Measurements from ENCODE around the gene ZNF521.

Gene ZNF521

GRCh38 chr18:25067275-25068025, 284.5 kb downstream of the ZNF521 start:
- DNase-seq (ENCODE audit: low spot score in 2 of 2) (no peak), ATAC-seq (no peak)
- H3K4me3 Mint-ChIP-seq: no peak overlapping the region
- no peaks in the 10 kb centered on the region for H3K4me1 Mint-ChIP-seq
- no peak overlapping the region for H3K27ac Mint-ChIP-seq
- H3K36me3 Mint-ChIP-seq: no peaks in the 10 kb centered on the region
- H3K9me3 Mint-ChIP-seq: peaks cover 3% of the 10 kb centered on the region

GRCh38 chr18:25066516-25066915, 285.4 kb downstream of the ZNF521 start:
- DNase-seq (ENCODE audit: low spot score in 2 of 2): no peak
- no peak overlapping the region for H3K27ac Mint-ChIP-seq
- peaks cover under 1% of the 10 kb centered on the region for H3K9me3 Mint-ChIP-seq
- no peaks in the 10 kb centered on the region for H3K4me1 Mint-ChIP-seq
- ATAC-seq: no peak
- no peak overlapping the region for H3K4me3 Mint-ChIP-seq
- H3K36me3 Mint-ChIP-seq: no peaks in the 10 kb centered on the region

GRCh38 chr18:25062720-25063119, 289.2 kb downstream of the ZNF521 start:
- ATAC-seq (no peak), DNase-seq (ENCODE audit: low spot score in 2 of 2) (no peak)
- H3K4me1 Mint-ChIP-seq: no peaks in the 10 kb centered on the region
- H3K4me3 Mint-ChIP-seq: no peak overlapping the region
- H3K9me3 Mint-ChIP-seq: no peaks in the 10 kb centered on the region
- no peaks in the 10 kb centered on the region for H3K36me3 Mint-ChIP-seq
- H3K27ac Mint-ChIP-seq: no peak overlapping the region

GRCh38 chr18:25061395-25061794, 290.6 kb downstream of the ZNF521 start:
- H3K36me3 Mint-ChIP-seq: no peaks in the 10 kb centered on the region
- ATAC-seq (no peak), DNase-seq (ENCODE audit: low spot score in 2 of 2) (no peak)
- no peaks in the 10 kb centered on the region for H3K9me3 Mint-ChIP-seq
- no peaks in the 10 kb centered on the region for H3K4me1 Mint-ChIP-seq
- no peak overlapping the region for H3K27ac Mint-ChIP-seq
- no peak overlapping the region for H3K4me3 Mint-ChIP-seq

- no peaks in the 10 kb centered on the region for H3K36me3 Mint-ChIP-seq
- H3K27ac Mint-ChIP-seq: no peak overlapping the region
- H3K4me1 Mint-ChIP-seq: no peaks in the 10 kb centered on the region
- ATAC-seq (no peak), DNase-seq (ENCODE audit: low spot score in 2 of 2) (no peak)
- no peaks in the 10 kb centered on the region for H3K9me3 Mint-ChIP-seq
- no peak overlapping the region for H3K4me3 Mint-ChIP-seq
Observed at GRCh38 chr18:25058521-25058920, 293.4 kb downstream of the ZNF521 start.

GRCh38 chr18:25057491-25058050, 294.4 kb downstream of the ZNF521 start:
- no peak for ATAC-seq
- Mint-ChIP-seq H3K4me1 (no peaks in the 10 kb centered on the region), H3K27ac (no peak overlapping the region), H3K4me3 (no peak overlapping the region), H3K36me3 (no peaks in the 10 kb centered on the region), H3K9me3 (no peaks in the 10 kb centered on the region)
- DNase-seq (ENCODE audit: low spot score in 2 of 2): no peak

- ATAC-seq: no peak
- Mint-ChIP-seq H3K4me3 (no peak overlapping the region), H3K36me3 (no peaks in the 10 kb centered on the region), H3K9me3 (no peaks in the 10 kb centered on the region), H3K27ac (no peak overlapping the region), H3K4me1 (no peaks in the 10 kb centered on the region)
- DNase-seq (ENCODE audit: low spot score in 2 of 2): no peak
Observed at GRCh38 chr18:25056429-25056828, 295.5 kb downstream of the ZNF521 start.

GRCh38 chr18:25055076-25055475, 296.9 kb downstream of the ZNF521 start:
- Mint-ChIP-seq H3K4me3 (no peak overlapping the region), H3K27ac (no peak overlapping the region), H3K9me3 (no peaks in the 10 kb centered on the region), H3K4me1 (no peaks in the 10 kb centered on the region), H3K36me3 (no peaks in the 10 kb centered on the region)
- no peak for DNase-seq (ENCODE audit: low spot score in 2 of 2)
- ATAC-seq: no peak

- no peak overlapping the region for H3K27ac Mint-ChIP-seq
- ATAC-seq (no peak), DNase-seq (ENCODE audit: low spot score in 2 of 2) (no peak)
- no peaks in the 10 kb centered on the region for H3K9me3 Mint-ChIP-seq
- H3K36me3 Mint-ChIP-seq: no peaks in the 10 kb centered on the region
- no peak overlapping the region for H3K4me3 Mint-ChIP-seq
- no peaks in the 10 kb centered on the region for H3K4me1 Mint-ChIP-seq
Observed at GRCh38 chr18:25053466-25053865, 298.5 kb downstream of the ZNF521 start.

- no peak overlapping the region for H3K4me3 Mint-ChIP-seq
- ATAC-seq: no peak
- no peaks in the 10 kb centered on the region for H3K4me1 Mint-ChIP-seq
- no peak for DNase-seq (ENCODE audit: low spot score in 2 of 2)
- H3K27ac Mint-ChIP-seq: no peak overlapping the region
- no peaks in the 10 kb centered on the region for H3K36me3 Mint-ChIP-seq
- no peaks in the 10 kb centered on the region for H3K9me3 Mint-ChIP-seq
Observed at GRCh38 chr18:25052511-25052921, 299.4 kb downstream of the ZNF521 start.

- Mint-ChIP-seq H3K4me1 (no peaks in the 10 kb centered on the region), H3K27ac (no peak overlapping the region), H3K4me3 (no peak overlapping the region), H3K36me3 (no peaks in the 10 kb centered on the region), H3K9me3 (no peaks in the 10 kb centered on the region)
- no peak for DNase-seq (ENCODE audit: low spot score in 2 of 2)
- no peak for ATAC-seq
Observed at GRCh38 chr18:25050605-25051004, 301.4 kb downstream of the ZNF521 start.

- Mint-ChIP-seq H3K4me1 (no peaks in the 10 kb centered on the region), H3K27ac (no peak overlapping the region), H3K4me3 (no peak overlapping the region), H3K9me3 (no peaks in the 10 kb centered on the region), H3K36me3 (no peaks in the 10 kb centered on the region)
- ATAC-seq: no peak
- no peak for DNase-seq (ENCODE audit: low spot score in 2 of 2)
Observed at GRCh38 chr18:25047983-25048382, 304.0 kb downstream of the ZNF521 start.

- H3K4me3 Mint-ChIP-seq: no peak overlapping the region
- ATAC-seq (no peak), DNase-seq (ENCODE audit: low spot score in 2 of 2) (no peak)
- H3K9me3 Mint-ChIP-seq: no peaks in the 10 kb centered on the region
- H3K4me1 Mint-ChIP-seq: no peaks in the 10 kb centered on the region
- no peaks in the 10 kb centered on the region for H3K36me3 Mint-ChIP-seq
- no peak overlapping the region for H3K27ac Mint-ChIP-seq
Observed at GRCh38 chr18:25047421-25047820, 304.5 kb downstream of the ZNF521 start.

- H3K4me3 Mint-ChIP-seq: no peak overlapping the region
- H3K4me1 Mint-ChIP-seq: no peaks in the 10 kb centered on the region
- ATAC-seq: no peak
- no peaks in the 10 kb centered on the region for H3K36me3 Mint-ChIP-seq
- no peak for DNase-seq (ENCODE audit: low spot score in 2 of 2)
- H3K27ac Mint-ChIP-seq: no peak overlapping the region
- no peaks in the 10 kb centered on the region for H3K9me3 Mint-ChIP-seq
Observed at GRCh38 chr18:25044694-25045093, 307.3 kb downstream of the ZNF521 start.

- no peaks in the 10 kb centered on the region for H3K36me3 Mint-ChIP-seq
- no peaks in the 10 kb centered on the region for H3K4me1 Mint-ChIP-seq
- no peak for DNase-seq (ENCODE audit: low spot score in 2 of 2)
- no peaks in the 10 kb centered on the region for H3K9me3 Mint-ChIP-seq
- no peak for ATAC-seq
- no peak overlapping the region for H3K4me3 Mint-ChIP-seq
- H3K27ac Mint-ChIP-seq: no peak overlapping the region
Observed at GRCh38 chr18:25043104-25043503, 308.9 kb downstream of the ZNF521 start.

- Mint-ChIP-seq H3K4me3 (no peak overlapping the region), H3K36me3 (no peaks in the 10 kb centered on the region), H3K27ac (no peak overlapping the region), H3K9me3 (no peaks in the 10 kb centered on the region), H3K4me1 (no peaks in the 10 kb centered on the region)
- DNase-seq (ENCODE audit: low spot score in 2 of 2): no peak
- ATAC-seq: no peak
Observed at GRCh38 chr18:25042641-25043051, 309.3 kb downstream of the ZNF521 start.
